Putamen (tissue), 1 donor: ENCODE results near the gene SVOP.
"Not testable (repeated sequence)": the region's sequence is repeated elsewhere in the genome, so short reads cannot be mapped to it uniquely, and the experiment has no call there.

Source experiments
- DNase-seq: peaks from one replicate; pipeline ENCODE4 v3.0.0-alpha.2; 2016; ENCODE audit warnings: low spot score

Gene SVOP

GRCh38 chr12:109029411-109029810 lies 8.5 kb upstream of the SVOP start:
- DNase-seq, result no peak

- not testable (repeated sequence) for DNase-seq
Measured at GRCh38 chr12:109028624-109029023, 7.8 kb upstream of the SVOP start.

GRCh38 chr12:109027767-109028166 lies 6.9 kb upstream of the SVOP start:
- no peak for DNase-seq

GRCh38 chr12:109020146-109020795 lies 597 bp downstream of the SVOP start:
- no peak for DNase-seq

GRCh38 chr12:109018296-109018695 lies 2.6 kb downstream of the SVOP start:
- DNase-seq, result no peak

- DNase-seq, result no peak
Measured at GRCh38 chr12:109016978-109017377, 3.9 kb downstream of the SVOP start.

GRCh38 chr12:109016016-109016415 lies 4.9 kb downstream of the SVOP start:
- DNase-seq, result no peak

GRCh38 chr12:109014984-109015765 lies 5.7 kb downstream of the SVOP start:
- no peak for DNase-seq

- no peak for DNase-seq
Measured at GRCh38 chr12:109010259-109010658, 10.6 kb downstream of the SVOP start.

GRCh38 chr12:109009766-109010165 lies 11.1 kb downstream of the SVOP start:
- DNase-seq, result no peak

- no peak for DNase-seq
Measured at GRCh38 chr12:109004017-109004416, 16.9 kb downstream of the SVOP start.

GRCh38 chr12:108996320-108996719 lies 24.5 kb downstream of the SVOP start:
- no peak for DNase-seq

GRCh38 chr12:108995370-108995992 lies 25.4 kb downstream of the SVOP start:
- no peak for DNase-seq

GRCh38 chr12:108990103-108990502 lies 30.8 kb downstream of the SVOP start:
- not testable (repeated sequence) for DNase-seq

- no peak for DNase-seq
Measured at GRCh38 chr12:108989376-108989775, 31.5 kb downstream of the SVOP start.

- no peak for DNase-seq
Measured at GRCh38 chr12:108985750-108986149, 35.1 kb downstream of the SVOP start.

GRCh38 chr12:108983227-108983626 lies 37.6 kb downstream of the SVOP start:
- DNase-seq, result no peak

- DNase-seq, result no peak
Measured at GRCh38 chr12:108982621-108983219, 38.1 kb downstream of the SVOP start.

GRCh38 chr12:108981835-108982234 lies 39.0 kb downstream of the SVOP start:
- DNase-seq, result no peak

- no peak for DNase-seq
Measured at GRCh38 chr12:108980831-108981618, 39.8 kb downstream of the SVOP start.

GRCh38 chr12:108977360-108977759 lies 43.5 kb downstream of the SVOP start:
- DNase-seq, result no peak

- no peak for DNase-seq
Measured at GRCh38 chr12:108975024-108975593, 45.8 kb downstream of the SVOP start.
